Measurements from ENCODE around the gene CCNI2. TPM values are rescaled to one million over a fixed set of nuclear protein-coding genes. Genes with fewer than 3 reads are reported as not detected.

CCNI2 gene
- total RNA-seq, 4 donors from 2014 or later: 0.34 to 0.81 (median 0.67) TPM; not detected in 1

DNA sequence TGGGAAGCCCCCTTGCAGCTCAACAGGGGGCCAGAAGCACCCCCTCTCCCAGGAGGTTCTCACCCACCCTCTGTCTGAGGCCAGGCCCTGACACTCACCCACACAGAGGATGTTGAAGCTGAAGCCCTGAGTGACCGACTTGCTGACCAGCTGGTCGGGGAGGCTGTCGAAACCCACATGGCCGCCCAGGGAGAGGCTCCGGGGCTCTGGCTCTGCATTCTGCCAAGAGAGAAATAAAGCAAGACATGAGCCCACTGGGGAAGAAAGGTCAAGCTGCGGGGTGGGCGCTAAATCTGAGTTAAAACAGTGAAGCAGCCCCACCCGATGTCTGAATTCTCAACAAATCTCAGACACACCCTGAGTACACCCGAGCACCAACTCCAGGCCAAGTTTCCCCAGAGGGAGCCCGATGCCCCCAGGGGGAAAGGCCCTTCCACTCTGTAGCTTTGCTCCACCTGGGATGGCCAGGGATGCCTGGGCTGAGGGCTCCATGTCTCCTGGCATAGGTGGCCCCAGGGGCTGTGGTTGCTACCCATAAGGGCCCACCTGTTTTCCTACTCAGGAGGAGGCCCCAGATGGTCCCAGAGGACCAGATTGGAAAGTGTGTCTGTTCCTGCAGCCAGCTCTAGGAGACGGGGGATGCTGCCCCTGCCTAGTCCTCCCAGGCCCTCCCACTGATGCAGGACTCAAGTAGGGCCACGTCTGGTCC is 18.2 kb downstream of the CCNI2 start:
- TF ChIP-seq POLR2A (IDR thresholded peaks at IDR 0.05): no peak
- TF ChIP-seq, protein P1, sequence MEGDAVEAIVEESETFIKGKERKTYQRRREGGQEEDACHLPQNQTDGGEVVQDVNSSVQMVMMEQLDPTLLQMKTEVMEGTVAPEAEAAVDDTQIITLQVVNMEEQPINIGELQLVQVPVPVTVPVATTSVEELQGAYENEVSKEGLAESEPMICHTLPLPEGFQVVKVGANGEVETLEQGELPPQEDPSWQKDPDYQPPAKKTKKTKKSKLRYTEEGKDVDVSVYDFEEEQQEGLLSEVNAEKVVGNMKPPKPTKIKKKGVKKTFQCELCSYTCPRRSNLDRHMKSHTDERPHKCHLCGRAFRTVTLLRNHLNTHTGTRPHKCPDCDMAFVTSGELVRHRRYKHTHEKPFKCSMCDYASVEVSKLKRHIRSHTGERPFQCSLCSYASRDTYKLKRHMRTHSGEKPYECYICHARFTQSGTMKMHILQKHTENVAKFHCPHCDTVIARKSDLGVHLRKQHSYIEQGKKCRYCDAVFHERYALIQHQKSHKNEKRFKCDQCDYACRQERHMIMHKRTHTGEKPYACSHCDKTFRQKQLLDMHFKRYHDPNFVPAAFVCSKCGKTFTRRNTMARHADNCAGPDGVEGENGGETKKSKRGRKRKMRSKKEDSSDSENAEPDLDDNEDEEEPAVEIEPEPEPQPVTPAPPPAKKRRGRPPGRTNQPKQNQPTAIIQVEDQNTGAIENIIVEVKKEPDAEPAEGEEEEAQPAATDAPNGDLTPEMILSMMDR (IDR thresholded peaks at IDR 0.05): no peak
- H3K4me3 ChIP-seq (replicated peaks in 1 of 3): no peak overlapping the region
- no peaks in the 10 kb centered on the region for H3K9me3 ChIP-seq
- no peak for DNase-seq
- H3K27me3 ChIP-seq: no peaks in the 10 kb centered on the region
- H3K4me1 ChIP-seq: peaks cover 15 to 36% of the 10 kb centered on the region in 2 donors
- intact Hi-C loops (cut with DNase I): no loop called here
- H3K36me3 ChIP-seq: peaks cover 35 to 42% of the 10 kb centered on the region in 2 donors
- no peak overlapping the region for H3K27ac ChIP-seq
- 89% methylated on average over 10 to 12 of the region's 12 CpGs for WGBS, 2 donors

- 93 to 94% methylated on average over 14 of the region's 14 CpGs for WGBS, 2 donors
- peaks cover 27 to 37% of the 10 kb centered on the region in 2 donors for H3K36me3 ChIP-seq
- no peaks in the 10 kb centered on the region for H3K9me3 ChIP-seq
- intact Hi-C loops (cut with DNase I): no loop called here
- H3K27me3 ChIP-seq: no peaks in the 10 kb centered on the region
- no peak overlapping the region for H3K4me3 ChIP-seq (replicated peaks in 1 of 3)
- DNase-seq: no peak
- no peak for TF ChIP-seq POLR2A (IDR thresholded peaks at IDR 0.05)
- TF ChIP-seq, protein P1 (IDR thresholded peaks at IDR 0.05): no peak
- H3K4me1 ChIP-seq: peaks cover 22 to 44% of the 10 kb centered on the region in 2 donors
- no peak overlapping the region for H3K27ac ChIP-seq
Observed at GRCh38 chr5:132766020-132766805, 19.0 kb downstream of the CCNI2 start.

- Histone ChIP-seq H3K27ac (no peak overlapping the region), H3K27me3 (no peaks in the 10 kb centered on the region), H3K36me3 (peaks cover 22 to 32% of the 10 kb centered on the region in 2 donors), H3K9me3 (no peaks in the 10 kb centered on the region), H3K4me1 (peaks cover 27 to 49% of the 10 kb centered on the region in 2 donors), H3K4me3 (replicated peaks in 1 of 3) (no peak overlapping the region)
- TF ChIP-seq, protein P1 (IDR thresholded peaks at IDR 0.05): no peak
- TF ChIP-seq POLR2A (IDR thresholded peaks at IDR 0.05): no peak
- 100% methylated on average over 1 of the region's 1 CpG for WGBS, 2 donors
- intact Hi-C loops (cut with DNase I): no loop called here
- no peak for DNase-seq
Observed at GRCh38 chr5:132766806-132767055, 19.5 kb downstream of the CCNI2 start.

- intact Hi-C loops (cut with DNase I): no loop called here
- peaks cover 20 to 28% of the 10 kb centered on the region in 2 donors for H3K36me3 ChIP-seq
- H3K27ac ChIP-seq: peak overlapping the region in 1 of 3 donors; percentile 11
- H3K4me1 ChIP-seq: peaks cover 32 to 53% of the 10 kb centered on the region in 2 donors
- no peak overlapping the region for H3K4me3 ChIP-seq (replicated peaks in 1 of 3)
- H3K27me3 ChIP-seq: no peaks in the 10 kb centered on the region
- DNase-seq: peak; percentile 71 to 75
- TF ChIP-seq, protein P1 (IDR thresholded peaks at IDR 0.05): no peak
- TF ChIP-seq POLR2A (IDR thresholded peaks at IDR 0.05): no peak
- 14 to 24% methylated on average over 2 of the region's 2 CpGs for WGBS, 2 donors
- H3K9me3 ChIP-seq: no peaks in the 10 kb centered on the region
Observed at GRCh38 chr5:132767150-132767549, 19.9 kb downstream of the CCNI2 start.

GRCh38 chr5:132768485-132768868 is 21.3 kb downstream of the CCNI2 start:
- Histone ChIP-seq H3K27me3 (no peaks in the 10 kb centered on the region), H3K9me3 (no peaks in the 10 kb centered on the region), H3K4me3 (replicated peaks in 1 of 3) (no peak overlapping the region), H3K27ac (no peak overlapping the region), H3K4me1 (peaks cover 33 to 59% of the 10 kb centered on the region in 2 donors), H3K36me3 (peaks cover 17 to 18% of the 10 kb centered on the region in 2 donors)
- WGBS, 2 donors: 100% methylated on average over 3 of the region's 3 CpGs
- no peak for DNase-seq
- intact Hi-C loops (cut with DNase I): no loop called here
- no peak for TF ChIP-seq POLR2A (IDR thresholded peaks at IDR 0.05)
- TF ChIP-seq, protein P1 (IDR thresholded peaks at IDR 0.05): no peak
